Choroid plexus epithelial cell (primary cell): ENCODE measurements around the gene FADS2.

Experiments
- DNase-seq: peaks from one replicate; pipeline ENCODE4 v3.0.0-alpha.2; 2010; ENCODE audit warnings: low read depth
- H3K4me3 ChIP-seq: 2 replicates; pipeline ENCODE4 v1.5.1; 2011; ENCODE audit warnings: low read depth, mild to moderate bottlenecking, control low read depth, low read length, moderate library complexity
- TF ChIP-seq, protein P1 (sequence below): conservative IDR thresholded peaks from 2 replicates; pipeline ENCODE4 v1.5.1; 2011; ENCODE audit warnings: low read depth, mild to moderate bottlenecking, control low read depth, inconsistent platforms, low read length, moderate library complexity

Gene FADS2

DNA sequence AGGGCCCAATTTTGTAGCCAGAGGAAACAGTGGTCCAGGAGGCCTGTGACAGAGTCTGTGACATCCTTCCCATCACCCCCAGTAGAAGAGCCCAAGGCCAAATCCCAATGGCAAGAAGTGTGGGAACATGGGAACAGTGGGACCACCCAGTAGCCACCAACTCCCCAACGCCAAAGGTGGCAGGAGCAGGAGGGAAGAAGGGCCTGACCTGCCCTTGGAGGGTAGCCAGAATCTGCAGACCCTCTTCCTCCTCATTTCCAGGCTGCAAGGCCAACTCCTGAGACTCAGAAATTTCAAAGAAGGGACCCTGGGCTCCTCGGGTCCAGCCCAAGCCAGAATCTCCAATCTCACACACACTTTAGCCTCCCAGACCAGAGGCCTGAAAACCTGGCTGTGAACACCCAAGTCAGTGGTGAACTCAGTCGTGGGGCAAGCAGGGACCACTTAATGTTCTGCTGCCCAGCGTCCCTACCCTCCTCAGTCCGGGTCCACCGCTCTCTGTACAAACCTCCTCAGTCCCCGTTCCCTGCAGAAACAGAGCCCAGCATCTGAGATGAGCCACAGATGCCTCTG, 83.1 kb downstream of the FADS2 start:
- TF ChIP-seq, protein P1, sequence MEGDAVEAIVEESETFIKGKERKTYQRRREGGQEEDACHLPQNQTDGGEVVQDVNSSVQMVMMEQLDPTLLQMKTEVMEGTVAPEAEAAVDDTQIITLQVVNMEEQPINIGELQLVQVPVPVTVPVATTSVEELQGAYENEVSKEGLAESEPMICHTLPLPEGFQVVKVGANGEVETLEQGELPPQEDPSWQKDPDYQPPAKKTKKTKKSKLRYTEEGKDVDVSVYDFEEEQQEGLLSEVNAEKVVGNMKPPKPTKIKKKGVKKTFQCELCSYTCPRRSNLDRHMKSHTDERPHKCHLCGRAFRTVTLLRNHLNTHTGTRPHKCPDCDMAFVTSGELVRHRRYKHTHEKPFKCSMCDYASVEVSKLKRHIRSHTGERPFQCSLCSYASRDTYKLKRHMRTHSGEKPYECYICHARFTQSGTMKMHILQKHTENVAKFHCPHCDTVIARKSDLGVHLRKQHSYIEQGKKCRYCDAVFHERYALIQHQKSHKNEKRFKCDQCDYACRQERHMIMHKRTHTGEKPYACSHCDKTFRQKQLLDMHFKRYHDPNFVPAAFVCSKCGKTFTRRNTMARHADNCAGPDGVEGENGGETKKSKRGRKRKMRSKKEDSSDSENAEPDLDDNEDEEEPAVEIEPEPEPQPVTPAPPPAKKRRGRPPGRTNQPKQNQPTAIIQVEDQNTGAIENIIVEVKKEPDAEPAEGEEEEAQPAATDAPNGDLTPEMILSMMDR: no peak
- H3K4me3 ChIP-seq: no peak overlapping the region
- DNase-seq: no peak

DNA sequence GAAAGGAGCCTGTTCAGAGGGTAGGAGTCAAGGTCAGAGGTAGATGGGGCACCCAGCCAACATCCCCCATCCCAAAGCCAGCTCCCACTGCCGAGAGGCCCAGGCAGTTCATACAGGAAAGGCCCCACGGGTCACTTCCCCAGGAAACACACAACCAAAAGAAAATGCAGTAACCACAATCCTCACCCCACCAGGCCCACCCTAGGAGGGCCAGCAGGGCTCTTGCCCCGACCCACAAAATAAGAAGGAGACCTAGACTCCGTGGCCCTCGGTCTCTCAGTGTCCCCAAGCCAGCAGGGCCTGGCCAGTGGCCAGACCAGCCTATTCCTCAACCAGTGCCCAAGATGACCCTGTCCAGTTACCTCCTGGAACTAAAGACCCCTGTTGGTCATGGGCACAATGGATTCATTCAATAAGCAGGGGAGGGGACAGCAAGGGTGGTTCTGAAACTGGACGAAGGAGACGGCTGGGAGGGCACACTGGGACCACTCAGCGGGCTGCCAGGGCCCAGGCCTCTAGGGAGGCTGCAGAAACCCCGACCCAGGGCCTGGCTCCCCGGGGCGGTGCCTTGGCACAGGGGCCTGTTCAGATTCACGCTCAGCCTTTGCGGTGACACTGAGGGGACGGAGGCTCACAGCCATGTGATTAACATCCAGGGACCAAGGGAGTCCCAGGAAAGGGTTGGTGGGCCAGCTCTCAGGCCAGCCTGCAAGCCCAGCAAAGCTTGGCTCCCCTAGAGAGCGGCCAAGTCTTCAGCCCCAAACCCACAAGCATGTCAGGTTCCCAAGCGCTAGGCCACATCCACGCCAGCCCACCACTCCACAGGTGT, 83.8 kb downstream of the FADS2 start:
- H3K4me3 ChIP-seq: no peak overlapping the region
- DNase-seq: no peak
- TF ChIP-seq, protein P1: no peak

DNA sequence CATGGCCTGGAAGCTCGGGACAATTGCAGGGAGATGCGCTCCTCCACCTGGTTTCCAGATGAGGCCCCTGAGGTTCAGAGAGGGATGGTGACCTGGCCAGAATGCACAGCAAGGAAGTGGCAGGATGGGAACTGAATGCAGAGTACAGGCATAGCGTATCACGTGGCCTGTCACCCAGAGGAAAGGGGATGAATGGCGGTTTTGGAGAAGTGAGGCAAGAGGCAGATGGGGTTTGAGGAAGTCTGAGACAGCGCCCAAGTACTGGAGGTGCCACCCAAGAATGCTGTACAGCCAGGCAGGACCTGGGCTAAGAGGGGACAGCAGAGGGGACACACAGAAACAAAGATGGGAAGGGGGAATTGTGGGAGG, 84.4 kb downstream of the FADS2 start:
- no peak overlapping the region for H3K4me3 ChIP-seq
- TF ChIP-seq, protein P1: no peak
- no peak for DNase-seq

DNA sequence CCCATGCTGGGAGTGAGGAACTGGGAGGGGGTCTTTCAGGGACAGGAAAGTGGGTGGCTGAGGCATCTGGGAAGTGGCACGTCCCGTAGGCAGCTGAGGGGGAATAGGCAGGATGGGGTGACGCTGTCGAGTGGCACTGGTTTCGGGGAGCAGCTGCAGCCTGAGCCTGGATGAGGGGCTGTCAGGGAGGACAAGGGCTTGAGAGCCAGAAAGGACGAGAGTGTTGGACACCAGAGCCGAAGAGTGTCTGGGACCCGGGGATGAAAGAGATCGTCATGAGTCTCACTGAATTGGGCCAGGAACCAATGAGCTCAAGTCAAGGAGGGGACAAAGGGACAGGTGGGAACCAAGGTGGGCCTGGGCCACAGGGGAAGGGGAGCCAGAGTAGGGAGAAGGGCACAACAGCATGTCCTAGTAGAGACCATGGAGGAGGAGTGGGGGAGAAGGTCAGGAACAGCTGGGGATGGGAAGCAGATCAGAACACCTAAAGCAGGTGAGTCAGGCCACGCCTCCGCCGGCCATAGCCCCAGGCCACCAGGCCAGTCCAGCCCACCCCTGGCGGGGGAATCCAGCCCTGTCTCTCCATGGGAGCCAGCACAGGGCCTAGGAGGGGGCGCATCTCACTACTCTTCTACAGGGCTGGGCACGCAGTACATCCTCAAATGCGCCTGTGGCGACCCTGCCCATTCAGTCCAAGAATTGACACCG, 85.0 kb downstream of the FADS2 start:
- TF ChIP-seq, protein P1: no peak
- no peak overlapping the region for H3K4me3 ChIP-seq
- DNase-seq: no peak

DNA sequence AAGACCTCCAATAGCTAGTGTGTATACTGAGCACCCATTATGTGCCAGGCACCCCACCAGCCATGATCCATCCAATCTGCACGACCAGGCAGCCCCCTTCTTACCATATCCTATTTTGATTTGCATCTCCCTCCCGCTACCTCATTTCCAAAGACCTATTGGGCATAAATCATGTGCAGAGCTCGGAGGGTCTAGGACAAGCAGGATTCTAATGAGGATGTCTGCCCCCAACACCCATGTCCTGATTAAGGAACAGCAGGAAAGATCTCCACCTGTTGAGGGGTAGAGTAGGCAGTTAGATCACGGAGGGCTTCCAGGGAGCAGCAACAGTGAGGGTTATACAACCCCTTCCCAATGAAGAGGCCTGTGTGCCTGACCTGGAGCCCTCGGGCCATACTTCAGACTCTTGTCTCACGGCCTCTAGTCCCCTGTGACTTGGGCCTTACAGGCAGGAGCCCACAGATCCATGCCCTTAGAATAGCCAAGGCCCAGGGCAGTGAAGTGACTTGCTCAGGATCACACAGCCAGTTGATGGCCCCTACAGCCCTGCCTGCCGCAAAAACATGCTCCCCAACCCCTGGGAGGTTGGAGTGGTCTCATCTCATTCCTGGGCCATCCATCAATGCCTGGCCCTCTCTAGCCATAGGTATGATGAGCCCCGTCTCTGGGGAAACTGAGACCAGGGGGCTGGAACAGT, 85.7 kb downstream of the FADS2 start:
- DNase-seq: no peak

DNA sequence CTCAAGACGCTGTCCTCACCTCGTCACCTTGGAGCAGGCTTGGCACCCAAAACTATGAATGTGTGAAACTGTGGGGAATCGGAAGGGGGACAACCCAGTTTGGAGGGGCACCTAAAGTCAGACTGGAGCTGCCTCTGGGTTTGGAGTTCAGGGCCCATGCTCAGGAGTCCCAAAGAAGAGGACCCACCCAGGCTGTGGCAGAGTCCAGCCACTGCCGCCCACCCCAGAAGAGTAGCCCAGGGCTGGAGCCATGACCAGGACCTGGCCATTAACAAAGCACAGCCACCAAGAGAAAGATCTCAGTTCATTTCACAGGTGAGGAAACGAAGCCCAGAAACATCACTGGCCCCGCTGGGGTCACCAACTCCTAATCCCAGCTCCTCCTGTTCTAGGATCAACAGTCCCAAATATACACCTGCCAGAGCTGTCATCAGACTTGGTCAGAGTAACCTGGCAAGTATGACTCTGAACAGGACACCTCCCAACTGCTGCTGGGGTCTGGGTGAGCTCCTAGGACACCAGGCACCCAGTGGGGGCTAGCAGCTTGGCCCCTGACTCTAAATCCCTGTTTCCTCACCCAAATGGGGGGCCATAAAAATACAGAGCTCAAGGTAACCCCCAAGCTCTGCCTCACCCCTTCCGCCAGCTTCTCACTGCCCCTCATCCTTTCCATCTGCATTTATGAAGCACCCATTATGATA, 86.5 kb downstream of the FADS2 start:
- TF ChIP-seq, protein P1: no peak
- DNase-seq: no peak
- no peak overlapping the region for H3K4me3 ChIP-seq

More for the DNA sequence above, 85.7 kb downstream of the FADS2 start:
- TF ChIP-seq, protein P1: no peak
- no peak overlapping the region for H3K4me3 ChIP-seq
